A673 (cell line): ENCODE results near the gene SH2B3. TPM values are rescaled to one million over a fixed set of nuclear protein-coding genes. Genes with fewer than 3 reads are reported as not detected.

ENCODE experiments used
- BruUV-seq: library from RNA; stranded (reverse); fragments of 400-500 nt; replicated peaks from 2 replicates; lab custom pipeline; 2021; lab: Mats Ljungman, UMichigan
- CTCF ChIA-PET: fragments of 300-600 bp; sonication (Branson Sonifier 250); formaldehyde crosslinking; loops from one replicate; lab custom pipeline; 2022; ENCODE audit warnings: antibody characterized with exemption; lab: Charles Lee
- POLR2A ChIA-PET: fragments of 300-600 bp; sonication (Branson Sonifier 250); formaldehyde crosslinking; loops from one replicate; lab custom pipeline; 2022; ENCODE audit warnings: antibody characterized with exemption; ENCODE audit not compliant: low non-redundant PET; lab: Charles Lee
- DNase-seq: peaks from one replicate; pipeline ENCODE4 v3.0.0-alpha.2; 2015; ENCODE audit warnings: low spot score
- H3K27ac ChIP-seq: fragments of 200-600 bp; sonication (generic); 2 replicates; pipeline ENCODE4 v1.5.1; 2016; ENCODE audit warnings: mixed run types, low read depth, mild to moderate bottlenecking, mixed read lengths, antibody characterized with exemption, low read length; ENCODE audit not compliant: poor library complexity, severe bottlenecking
- H3K27me3 ChIP-seq: fragments of 200-600 bp; sonication (generic); replicated peaks from 2 replicates; pipeline ENCODE4 v1.6.1; 2017; ENCODE audit warnings: mixed run types, low read depth, mild to moderate bottlenecking, mixed read lengths, antibody characterized with exemption, low read length; ENCODE audit not compliant: insufficient read depth, poor library complexity
- H3K36me3 ChIP-seq: fragments of 200-600 bp; sonication (generic); 2 replicates; pipeline ENCODE4 v1.6.1; 2016; ENCODE audit warnings: mixed run types, mild to moderate bottlenecking, mixed read lengths, antibody characterized with exemption, low read length; ENCODE audit not compliant: insufficient read depth, poor library complexity, severe bottlenecking
- H3K4me1 ChIP-seq: fragments of 200-600 bp; sonication (generic); 2 replicates; pipeline ENCODE4 v1.6.1; 2017; ENCODE audit warnings: mixed run types, mild to moderate bottlenecking, mixed read lengths, antibody characterized with exemption, low read length; ENCODE audit not compliant: insufficient read depth, poor library complexity, severe bottlenecking
- H3K4me3 ChIP-seq: fragments of 200-600 bp; sonication (generic); 2 replicates; pipeline ENCODE4 v1.5.1; 2016; ENCODE audit warnings: low read depth, mixed run types, mild to moderate bottlenecking, mixed read lengths, low read length; ENCODE audit not compliant: poor library complexity, severe bottlenecking
- H3K9me3 ChIP-seq: fragments of 200-600 bp; sonication (generic); 2 replicates; pipeline ENCODE4 v1.6.1; 2016; ENCODE audit warnings: mixed run types, low read depth, mild to moderate bottlenecking, mixed read lengths, antibody characterized with exemption, low read length; ENCODE audit not compliant: poor library complexity, severe bottlenecking
- EZH2 ChIP-seq: fragments of 200-600 bp; sonication (generic); IDR thresholded peaks from 2 replicates; pipeline ENCODE4 v1.6.1; 2017; ENCODE audit warnings: borderline replicate concordance, low read depth, mild to moderate bottlenecking, mixed read lengths, antibody characterized with exemption, low read length; ENCODE audit not compliant: poor library complexity, severe bottlenecking
- intact Hi-C: fragments of 100-400 bp; cut with micrococcal nuclease; formaldehyde crosslinking; loops from one replicate; pipeline ENCODE4 v1.10.0; 2022; ENCODE audit not compliant: unreplicated experiment
- total RNA-seq: library from RNA; stranded (reverse); gene quantifications from 2 replicates; pipeline ENCODE4 v1.2.3, GENCODE V29; 2021
- TF ChIP-seq, protein P1 (sequence below): fragments of 300-800, 200-600 bp; sonication (generic); conservative IDR thresholded peaks from 2 replicates; pipeline ENCODE4 v1.5.1; 2017; ENCODE audit warnings: low read depth, mild to moderate bottlenecking, antibody characterized with exemption, low read length, moderate library complexity, mixed read lengths

Gene SH2B3
- total RNA-seq, 1 experiment from 2014 or later = 133 TPM

GRCh38 chr12:111434049-111434448, 28.3 kb downstream of the SH2B3 start:
- no peak overlapping the region for H3K4me3 ChIP-seq
- TF ChIP-seq, protein P1, sequence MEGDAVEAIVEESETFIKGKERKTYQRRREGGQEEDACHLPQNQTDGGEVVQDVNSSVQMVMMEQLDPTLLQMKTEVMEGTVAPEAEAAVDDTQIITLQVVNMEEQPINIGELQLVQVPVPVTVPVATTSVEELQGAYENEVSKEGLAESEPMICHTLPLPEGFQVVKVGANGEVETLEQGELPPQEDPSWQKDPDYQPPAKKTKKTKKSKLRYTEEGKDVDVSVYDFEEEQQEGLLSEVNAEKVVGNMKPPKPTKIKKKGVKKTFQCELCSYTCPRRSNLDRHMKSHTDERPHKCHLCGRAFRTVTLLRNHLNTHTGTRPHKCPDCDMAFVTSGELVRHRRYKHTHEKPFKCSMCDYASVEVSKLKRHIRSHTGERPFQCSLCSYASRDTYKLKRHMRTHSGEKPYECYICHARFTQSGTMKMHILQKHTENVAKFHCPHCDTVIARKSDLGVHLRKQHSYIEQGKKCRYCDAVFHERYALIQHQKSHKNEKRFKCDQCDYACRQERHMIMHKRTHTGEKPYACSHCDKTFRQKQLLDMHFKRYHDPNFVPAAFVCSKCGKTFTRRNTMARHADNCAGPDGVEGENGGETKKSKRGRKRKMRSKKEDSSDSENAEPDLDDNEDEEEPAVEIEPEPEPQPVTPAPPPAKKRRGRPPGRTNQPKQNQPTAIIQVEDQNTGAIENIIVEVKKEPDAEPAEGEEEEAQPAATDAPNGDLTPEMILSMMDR = no peak
- no peak for TF ChIP-seq EZH2
- H3K4me1 ChIP-seq = peaks cover 95% of the 10 kb centered on the region
- intact Hi-C loops = no loop called here
- DNase-seq = no peak
- H3K9me3 ChIP-seq = no peaks in the 10 kb centered on the region
- CTCF ChIA-PET = no interaction called here
- POLR2A ChIA-PET = no interaction called here
- peak overlapping the region; percentile 79 for H3K27ac ChIP-seq
- no peaks in the 10 kb centered on the region for H3K27me3 ChIP-seq
- TSS peak; percentile 19 for BruUV-seq
- H3K36me3 ChIP-seq = peaks cover 4% of the 10 kb centered on the region

GRCh38 chr12:111434680-111435338, 29.1 kb downstream of the SH2B3 start:
- ChIA-PET POLR2A (no interaction called here), CTCF (interaction anchor here (0.5 to 0.6 kb wide), 2 partner anchors 194 to 239 kb away, joined by 3 to 4 read pairs; no protein-coding TSS in a partner anchor)
- TSS peak; percentile 7 for BruUV-seq
- TF ChIP-seq, protein P1 = no peak
- no peak for TF ChIP-seq EZH2
- peaks cover 4% of the 10 kb centered on the region for H3K36me3 ChIP-seq
- H3K27ac ChIP-seq = peak overlapping the region; percentile 79
- intact Hi-C loops = no loop called here
- no peak overlapping the region for H3K4me3 ChIP-seq
- no peaks in the 10 kb centered on the region for H3K9me3 ChIP-seq
- H3K27me3 ChIP-seq = no peaks in the 10 kb centered on the region
- peak; percentile 73 for DNase-seq
- H3K4me1 ChIP-seq = peaks cover 88% of the 10 kb centered on the region

GRCh38 chr12:111435661-111436201, 30.0 kb downstream of the SH2B3 start:
- no TSS peak for BruUV-seq
- CTCF ChIA-PET = no interaction called here
- Histone ChIP-seq H3K4me3 (no peak overlapping the region), H3K27me3 (no peaks in the 10 kb centered on the region), H3K27ac (peak overlapping the region; percentile 79), H3K9me3 (no peaks in the 10 kb centered on the region), H3K4me1 (peaks cover 79% of the 10 kb centered on the region), H3K36me3 (peaks cover 4% of the 10 kb centered on the region)
- POLR2A ChIA-PET = no interaction called here
- intact Hi-C loops = no loop called here
- DNase-seq = no peak
- TF ChIP-seq EZH2 = no peak
- TF ChIP-seq, protein P1 = no peak
